Measurements from ENCODE around the gene PPP1R9A.

DNA sequence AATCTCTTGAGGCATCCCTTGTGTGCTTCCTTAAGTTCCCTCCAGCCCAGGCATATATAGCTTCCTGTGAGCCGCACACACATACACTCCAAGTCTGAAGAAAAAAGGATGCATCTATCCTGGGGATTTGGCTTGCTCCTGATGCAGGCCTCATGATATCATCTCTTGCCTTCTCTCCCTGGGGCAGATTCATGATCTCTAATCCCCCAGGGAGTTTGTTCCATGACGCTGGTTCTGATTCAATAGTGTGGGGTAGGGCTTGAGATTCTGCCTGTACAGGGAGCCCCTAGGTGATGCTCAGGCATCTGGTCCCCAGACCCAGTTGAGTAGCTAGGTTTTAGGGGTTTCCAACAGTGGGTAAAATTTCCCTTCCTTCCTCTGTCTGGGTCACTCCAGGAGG lies 415.5 kb downstream of the PPP1R9A start:
- TF ChIP-seq ZFP3 (CRISPR knock-in tag; IDR thresholded peaks at IDR 0.05) (no peak), ISL1 (CRISPR knock-in tag; IDR thresholded peaks at IDR 0.05) (no peak), BACH2 (CRISPR knock-in tag; IDR thresholded peaks at IDR 0.05; ENCODE audit: borderline replicate concordance) (no peak), ZC3H10 (CRISPR knock-in tag; IDR thresholded peaks at IDR 0.05) (no peak), TCF4 (CRISPR knock-in tag; IDR thresholded peaks at IDR 0.05; ENCODE audit: borderline replicate concordance) (no peak)
- TF ChIP-seq, protein P1, sequence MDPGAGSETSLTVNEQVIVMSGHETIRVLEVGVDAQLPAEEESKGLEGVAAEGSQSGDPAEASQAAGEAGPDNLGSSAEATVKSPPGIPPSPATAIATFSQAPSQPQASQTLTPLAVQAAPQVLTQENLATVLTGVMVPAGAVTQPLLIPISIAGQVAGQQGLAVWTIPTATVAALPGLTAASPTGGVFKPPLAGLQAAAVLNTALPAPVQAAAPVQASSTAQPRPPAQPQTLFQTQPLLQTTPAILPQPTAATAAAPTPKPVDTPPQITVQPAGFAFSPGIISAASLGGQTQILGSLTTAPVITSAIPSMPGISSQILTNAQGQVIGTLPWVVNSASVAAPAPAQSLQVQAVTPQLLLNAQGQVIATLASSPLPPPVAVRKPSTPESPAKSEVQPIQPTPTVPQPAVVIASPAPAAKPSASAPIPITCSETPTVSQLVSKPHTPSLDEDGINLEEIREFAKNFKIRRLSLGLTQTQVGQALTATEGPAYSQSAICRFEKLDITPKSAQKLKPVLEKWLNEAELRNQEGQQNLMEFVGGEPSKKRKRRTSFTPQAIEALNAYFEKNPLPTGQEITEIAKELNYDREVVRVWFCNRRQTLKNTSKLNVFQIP (CRISPR knock-in tag; IDR thresholded peaks at IDR 0.05; ENCODE audit: borderline replicate concordance, low read depth) = no peak
- TF ChIP-seq, protein P2, sequence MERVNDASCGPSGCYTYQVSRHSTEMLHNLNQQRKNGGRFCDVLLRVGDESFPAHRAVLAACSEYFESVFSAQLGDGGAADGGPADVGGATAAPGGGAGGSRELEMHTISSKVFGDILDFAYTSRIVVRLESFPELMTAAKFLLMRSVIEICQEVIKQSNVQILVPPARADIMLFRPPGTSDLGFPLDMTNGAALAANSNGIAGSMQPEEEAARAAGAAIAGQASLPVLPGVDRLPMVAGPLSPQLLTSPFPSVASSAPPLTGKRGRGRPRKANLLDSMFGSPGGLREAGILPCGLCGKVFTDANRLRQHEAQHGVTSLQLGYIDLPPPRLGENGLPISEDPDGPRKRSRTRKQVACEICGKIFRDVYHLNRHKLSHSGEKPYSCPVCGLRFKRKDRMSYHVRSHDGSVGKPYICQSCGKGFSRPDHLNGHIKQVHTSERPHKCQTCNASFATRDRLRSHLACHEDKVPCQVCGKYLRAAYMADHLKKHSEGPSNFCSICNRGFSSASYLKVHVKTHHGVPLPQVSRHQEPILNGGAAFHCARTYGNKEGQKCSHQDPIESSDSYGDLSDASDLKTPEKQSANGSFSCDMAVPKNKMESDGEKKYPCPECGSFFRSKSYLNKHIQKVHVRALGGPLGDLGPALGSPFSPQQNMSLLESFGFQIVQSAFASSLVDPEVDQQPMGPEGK (CRISPR knock-in tag; IDR thresholded peaks at IDR 0.05; ENCODE audit: borderline replicate concordance) = no peak

Measured in SK-N-SH treated with all-trans-retinoic acid at 6 μM for 48 hours (cell line).